Prostate gland (tissue), 2 donors: ENCODE results near the gene HNRNPH2. TPM values are rescaled to one million over a fixed set of nuclear protein-coding genes. Genes with fewer than 3 reads are reported as not detected.

Experiments used
- DNase-seq: peaks from one replicate; pipeline ENCODE4 v3.0.0-alpha.2; 2019; ENCODE audit warnings: low spot score
- H3K27ac ChIP-seq, 2 donors: fragments of 200-600 bp; sonication (generic); 2 replicates each; pipeline ENCODE4 v1.5.1; 2017 to 2019
- H3K27me3 ChIP-seq: fragments of 200-600 bp; sonication (generic); replicated peaks from 2 replicates; pipeline ENCODE4 v1.5.1; 2019; ENCODE audit not compliant: insufficient read depth
- H3K36me3 ChIP-seq, 2 donors: fragments of 200-600 bp; sonication (generic); 1 replicate in 1 of 2; 2 replicates in 1 of 2; pipeline versions ENCODE4 v1.5.1 to v1.8.1; 2017 to 2019
- H3K4me1 ChIP-seq: fragments of 200-600 bp; sonication (generic); replicated peaks from 2 replicates; pipeline ENCODE4 v1.5.1; 2019
- H3K4me3 ChIP-seq, 2 donors: fragments of 200-600 bp; sonication (generic); 2 replicates each; pipeline ENCODE4 v1.5.1; 2017 to 2019
- H3K9me3 ChIP-seq: fragments of 200-600 bp; sonication (generic); 2 replicates; pipeline ENCODE4 v1.5.1; 2017
- CTCF ChIP-seq, 4 experiments: fragments of 200-600 bp in 2 of 4; fragments of 450-650 bp in 2 of 4; sonication (generic) in 2 of 4; IDR thresholded peaks; 1 replicate in 3 of 4; 2 replicates in 1 of 4; pipeline ENCODE4 v1.5.1; 2016 to 2019; ENCODE audit warnings: antibody characterized with exemption in 4 of 4, mild to moderate bottlenecking in 2 of 4, moderate library complexity in 2 of 4
- POLR2A ChIP-seq: fragments of 450-650 bp; IDR thresholded peaks from one replicate; pipeline ENCODE4 v1.6.1; 2016; ENCODE audit warnings: antibody characterized with exemption, mild to moderate bottlenecking
- POLR2AphosphoS5 ChIP-seq: sonication (generic); formaldehyde crosslinking; IDR thresholded peaks from one replicate; pipeline ENCODE4 v1.6.1; 2017; ENCODE audit warnings: antibody characterized with exemption
- WGBS: methylation state at CpG from one replicate; pipeline ENCODE4 v1.1.5; 2018; 5-methylcytosine and 5-hydroxymethylcytosine counted together
- intact Hi-C: fragments of 100-400 bp; cut with DNase I; formaldehyde crosslinking; loops from one replicate; pipeline ENCODE4 v1.14.2; 2022
- total RNA-seq, 2 donors: library from RNA; depleted of rRNA; stranded (reverse); fragments of >200 nt; gene quantifications; one replicate each; pipeline ENCODE4 v1.1.0, GENCODE V29; 2016

Gene HNRNPH2
- total RNA-seq, 2 donors from 2014 or later, result 43.7 to 56.3 TPM

- intact Hi-C loops, result no loop called here
- 90% methylated on average over 1 of the region's 1 CpG for WGBS
- DNase-seq, result no peak
- no peaks in the 10 kb centered on the region for H3K4me1 ChIP-seq
- H3K27me3 ChIP-seq, result no peaks in the 10 kb centered on the region
- TF ChIP-seq CTCF (IDR thresholded peaks at IDR 0.05), result no peak
- TF ChIP-seq POLR2A, result no peak
- TF ChIP-seq POLR2AphosphoS5, result no peak
- H3K4me3 ChIP-seq, result no peak overlapping the region
- no peaks in the 10 kb centered on the region for H3K36me3 ChIP-seq
- no peaks in the 10 kb centered on the region for H3K9me3 ChIP-seq
- H3K27ac ChIP-seq, result no peak overlapping the region
These were observed 42.7 kb upstream of the HNRNPH2 start for GRCh38 chrX:101365301-101365795.

- DNase-seq, result no peak
These were observed 39.2 kb upstream of the HNRNPH2 start for GRCh38 chrX:101368800-101369199.

GRCh38 chrX:101369687-101370086 is 38.3 kb upstream of the HNRNPH2 start:
- no peak for DNase-seq
- TF ChIP-seq POLR2A (no peak), POLR2AphosphoS5 (no peak), CTCF (IDR thresholded peaks at IDR 0.05) (no peak)
- H3K4me3 ChIP-seq, result no peak overlapping the region
- intact Hi-C loops, result no loop called here
- H3K36me3 ChIP-seq, result no peaks in the 10 kb centered on the region
- WGBS, result 75% methylated on average over 6 of the region's 6 CpGs
- H3K27me3 ChIP-seq, result no peaks in the 10 kb centered on the region
- H3K27ac ChIP-seq, result no peak overlapping the region
- no peaks in the 10 kb centered on the region for H3K9me3 ChIP-seq
- no peaks in the 10 kb centered on the region for H3K4me1 ChIP-seq

More at GRCh38 chrX:101368800-101369199, 39.2 kb upstream of the HNRNPH2 start:
- H3K27ac ChIP-seq, result no peak overlapping the region
- no peaks in the 10 kb centered on the region for H3K27me3 ChIP-seq
- no peak overlapping the region for H3K4me3 ChIP-seq
- H3K36me3 ChIP-seq, result no peaks in the 10 kb centered on the region
- intact Hi-C loops, result no loop called here
- no peak for TF ChIP-seq POLR2A
- no peak for TF ChIP-seq CTCF (IDR thresholded peaks at IDR 0.05)
- no peak for TF ChIP-seq POLR2AphosphoS5
- no peaks in the 10 kb centered on the region for H3K4me1 ChIP-seq
- H3K9me3 ChIP-seq, result no peaks in the 10 kb centered on the region

- Histone ChIP-seq H3K27ac (no peak overlapping the region), H3K9me3 (no peaks in the 10 kb centered on the region), H3K4me3 (no peak overlapping the region), H3K36me3 (no peaks in the 10 kb centered on the region), H3K4me1 (no peaks in the 10 kb centered on the region), H3K27me3 (no peaks in the 10 kb centered on the region)
- 56% methylated on average over 3 of the region's 3 CpGs for WGBS
- intact Hi-C loops, result no loop called here
- DNase-seq, result no peak
- no peak for TF ChIP-seq POLR2A
- TF ChIP-seq POLR2AphosphoS5, result no peak
- no peak for TF ChIP-seq CTCF (IDR thresholded peaks at IDR 0.05)
These were observed 37.0 kb upstream of the HNRNPH2 start for GRCh38 chrX:101370888-101371504.

- DNase-seq, result no peak
- H3K4me3 ChIP-seq, result no peak overlapping the region
- no peak overlapping the region for H3K27ac ChIP-seq
- H3K4me1 ChIP-seq, result no peaks in the 10 kb centered on the region
- no peaks in the 10 kb centered on the region for H3K36me3 ChIP-seq
- H3K27me3 ChIP-seq, result no peaks in the 10 kb centered on the region
- TF ChIP-seq POLR2AphosphoS5 (no peak), POLR2A (no peak), CTCF (IDR thresholded peaks at IDR 0.05) (no peak)
- intact Hi-C loops, result no loop called here
- 89% methylated on average over 1 of the region's 1 CpG for WGBS
- no peaks in the 10 kb centered on the region for H3K9me3 ChIP-seq
These were observed 30.5 kb upstream of the HNRNPH2 start for GRCh38 chrX:101377547-101377946.
